NCI-H1048 (cell line): ENCODE measurements around the gene PPIL3.
"Not testable (repeated sequence)": the region's sequence is repeated elsewhere in the genome, so short reads cannot be mapped to it uniquely, and the experiment has no call there.

Experiments
- DNase-seq: peaks from one replicate; lab custom pipeline; 2025; lab: John Stamatoyannopoulos, UW

The PPIL3 gene

DNA sequence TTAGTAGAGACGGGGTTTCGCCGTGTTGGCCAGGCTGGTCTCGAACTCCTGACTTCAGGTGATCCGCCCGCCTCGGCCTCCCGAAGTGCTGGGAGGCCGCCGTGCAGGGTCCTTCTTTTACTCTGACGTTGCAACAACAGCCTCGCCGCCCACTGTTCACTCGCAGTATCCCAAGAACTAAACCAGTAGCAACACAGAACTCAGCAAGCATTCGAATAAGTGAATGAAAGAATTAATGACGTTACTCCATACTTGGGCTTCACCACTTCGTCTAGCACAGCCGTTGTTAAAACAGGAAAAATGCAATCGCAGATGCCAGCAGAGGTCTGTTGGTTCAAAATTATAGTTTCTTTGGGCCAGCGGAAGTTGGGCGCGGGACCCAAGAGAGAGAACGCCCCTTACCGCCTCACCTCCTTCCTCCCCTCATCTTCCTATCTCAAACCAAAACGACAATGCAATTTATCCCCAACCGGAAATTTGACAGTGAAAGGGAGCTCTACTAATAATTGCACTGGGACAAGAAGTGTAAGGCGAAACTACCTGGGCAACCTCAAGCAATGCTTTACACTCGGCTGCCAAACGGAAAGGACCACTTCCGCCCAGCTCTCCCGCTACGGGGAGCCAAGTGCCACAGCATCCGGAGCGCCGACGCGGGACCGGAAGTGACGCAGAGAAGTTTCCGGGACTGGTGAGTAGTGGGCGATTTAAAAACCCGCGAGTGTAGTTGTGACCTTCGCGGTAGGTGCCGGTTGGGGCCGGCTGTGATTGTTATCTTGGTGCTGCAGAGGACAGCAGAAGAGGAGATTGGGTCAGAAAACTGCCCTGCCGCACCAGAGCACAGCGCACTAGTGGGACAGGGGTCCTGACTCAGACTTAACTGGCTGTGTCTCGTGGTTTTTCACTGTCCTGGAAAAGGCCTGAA lies at the start of gene PPIL3, which contains the start of gene NIF3L1:
Gene PPIL3, minus strand, starts transcription at position 374 of the 922 bp plus-strand sequence. CDS start 1,462 bp downstream, outside the sequence.
Gene NIF3L1, plus strand, starts transcription at position 668 of the 922 bp plus-strand sequence. CDS start 2,573 bp downstream, outside the sequence.
- peak; percentile 94 for DNase-seq

DNA sequence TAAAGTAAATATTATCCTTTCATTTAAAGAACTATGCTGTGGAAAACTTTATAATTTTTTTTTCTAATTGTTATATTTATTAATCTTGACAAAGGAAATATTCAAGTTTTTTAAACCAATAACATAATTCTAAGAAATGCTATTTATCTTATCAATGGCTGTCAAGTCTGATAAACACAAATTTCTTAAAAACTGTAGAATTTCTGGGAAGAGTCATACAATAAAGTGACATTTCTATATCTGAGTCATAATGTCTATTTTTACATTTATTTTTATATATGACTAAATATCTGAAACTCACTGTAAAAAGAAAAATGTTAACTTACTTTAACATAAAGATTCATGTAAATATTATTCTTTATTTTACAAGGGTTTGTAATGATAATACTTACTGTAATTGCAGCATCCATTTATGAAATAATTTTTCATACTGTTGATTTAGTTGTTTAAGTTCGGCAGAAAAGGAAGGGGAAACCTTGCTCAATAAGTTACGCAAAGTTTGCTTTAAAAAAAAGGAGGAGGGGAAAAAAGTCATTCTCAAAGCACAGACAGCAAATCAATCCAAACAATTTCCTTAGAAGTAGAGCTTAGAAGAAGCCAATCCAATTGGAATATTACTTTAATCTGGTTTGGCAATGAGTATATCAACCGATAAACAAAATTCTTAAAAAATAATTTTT lies 42.2 kb upstream of the PPIL3 start:
- DNase-seq: no peak

DNA sequence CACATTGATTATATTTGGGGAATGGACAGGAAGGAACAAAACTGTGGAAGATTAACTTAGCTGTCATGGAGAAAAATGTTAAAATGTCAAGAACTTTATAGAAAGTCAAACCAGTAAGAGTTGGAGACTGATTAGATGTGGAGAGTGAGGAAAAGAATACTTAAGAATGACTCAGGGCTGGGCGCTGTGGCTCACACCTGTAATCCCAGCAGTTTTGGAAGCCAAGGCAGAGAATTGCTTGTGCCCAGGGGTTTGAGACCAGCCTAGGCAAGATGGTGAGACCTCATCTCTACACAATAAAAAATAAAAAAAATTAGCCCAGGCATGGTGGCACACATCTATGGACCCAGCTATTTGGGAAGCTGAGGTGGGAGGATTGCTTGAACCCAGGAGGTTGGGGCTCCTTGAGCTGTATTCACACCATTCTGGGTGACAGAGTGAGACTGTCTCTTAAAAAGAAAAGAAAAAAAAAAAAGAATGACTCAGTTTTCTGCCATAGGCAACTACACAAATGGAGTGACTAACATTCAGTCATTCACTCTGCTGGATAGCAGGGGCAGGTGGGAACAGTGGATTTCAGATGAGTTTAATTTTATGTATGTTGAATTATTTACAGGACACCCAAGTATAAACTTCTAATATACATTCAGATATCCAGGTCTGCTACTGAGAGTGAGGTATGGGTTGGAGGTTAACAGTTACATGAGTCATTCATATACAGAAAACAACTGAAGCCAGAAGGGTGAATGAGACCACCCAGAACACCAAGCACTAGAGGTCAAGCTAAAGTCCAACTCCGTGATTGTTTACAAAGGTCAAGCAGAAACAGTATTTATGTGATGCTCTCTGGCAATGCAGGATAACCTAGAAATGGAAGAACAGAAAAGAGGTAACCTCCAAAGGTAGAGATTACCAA lies 40.7 kb upstream of the PPIL3 start:
- DNase-seq: no peak

DNA sequence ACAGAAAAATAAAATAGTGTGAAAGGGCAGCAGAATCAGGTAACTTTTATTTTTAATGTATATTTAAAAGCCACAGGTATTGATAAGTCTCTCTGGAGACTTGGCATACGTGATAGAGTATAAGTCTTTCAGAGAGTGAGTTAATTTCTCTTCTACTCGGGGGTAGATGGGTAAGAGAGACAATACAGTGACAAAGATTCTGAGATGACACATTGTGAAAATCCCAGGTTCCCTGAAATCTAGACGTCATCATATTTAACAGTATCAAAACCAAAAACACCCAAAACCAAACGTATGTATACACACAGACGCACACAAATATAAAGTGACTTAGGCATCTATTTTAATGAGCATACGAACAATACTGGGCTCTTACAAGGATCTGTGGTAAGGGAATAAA lies 33.6 kb upstream of the PPIL3 start:
- no peak for DNase-seq

DNA sequence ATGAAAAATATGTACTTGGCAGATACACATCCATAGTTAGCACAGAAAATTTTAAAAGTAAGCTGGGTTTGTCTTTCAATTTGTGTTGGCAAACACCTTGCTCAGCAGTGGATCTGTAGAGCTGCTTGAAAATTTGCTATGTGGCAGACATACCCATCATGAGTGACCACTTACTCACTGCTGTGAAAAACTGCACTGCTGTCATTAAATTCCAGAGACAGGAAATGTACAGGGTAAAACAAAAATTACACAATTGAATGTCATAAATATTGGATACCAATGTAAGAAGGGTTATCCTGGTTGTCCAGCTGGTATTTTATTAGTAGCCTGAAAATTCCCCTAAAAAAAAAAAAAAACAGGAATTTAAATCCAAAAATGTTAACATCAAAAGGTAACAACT lies 24.8 kb upstream of the PPIL3 start:
- DNase-seq: no peak

DNA sequence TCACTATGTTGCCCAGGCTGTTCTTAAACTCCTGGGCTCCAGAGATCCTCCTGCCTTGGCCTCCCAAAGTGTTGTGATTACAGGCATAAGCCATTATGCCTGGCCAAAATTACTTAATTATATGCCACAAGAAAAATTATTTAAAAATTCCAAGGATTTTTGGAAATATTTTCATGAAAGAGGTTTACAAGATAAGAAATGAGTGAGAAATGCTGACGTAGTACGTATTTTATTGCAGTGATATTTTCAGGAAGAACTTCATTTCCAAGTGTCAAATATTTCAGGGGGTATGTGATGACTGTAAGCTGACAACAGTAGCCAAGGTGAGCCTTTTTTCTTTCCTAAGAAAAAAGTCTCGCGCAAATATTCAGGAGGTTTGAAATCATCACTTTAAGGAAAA lies 21.1 kb upstream of the PPIL3 start:
- no peak for DNase-seq

DNA sequence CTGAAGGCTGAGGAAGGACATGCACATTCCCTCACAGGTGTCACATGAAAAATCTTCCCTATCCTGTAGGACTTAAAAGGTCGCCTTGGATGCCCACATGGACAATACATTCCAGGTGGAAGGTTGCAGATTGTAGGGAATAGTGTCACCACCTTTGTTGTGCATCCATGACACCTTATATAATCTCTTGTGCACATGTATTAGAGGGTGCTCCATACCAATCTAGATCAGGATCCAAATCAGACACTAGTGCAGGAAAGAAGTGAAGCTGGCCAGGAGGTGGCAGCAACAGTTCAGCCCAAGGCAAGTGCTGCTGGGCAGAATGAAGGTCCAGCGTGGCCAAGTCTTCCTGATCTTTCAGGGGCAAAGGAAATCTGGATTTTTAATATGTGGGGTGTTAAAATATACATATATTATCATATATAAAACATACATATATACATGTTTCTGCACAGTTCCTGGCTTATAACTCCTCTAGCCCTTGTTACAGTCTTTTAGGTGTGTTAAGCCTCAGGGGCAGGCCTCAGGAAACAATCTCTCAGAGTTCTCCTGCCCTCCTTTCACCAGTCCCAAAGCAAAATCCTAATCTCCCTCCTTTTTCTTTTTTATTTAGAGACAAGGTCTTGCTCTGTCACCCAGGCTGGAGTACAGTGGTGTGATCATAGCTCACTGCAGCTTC lies 16.9 kb upstream of the PPIL3 start:
- no peak for DNase-seq

DNA sequence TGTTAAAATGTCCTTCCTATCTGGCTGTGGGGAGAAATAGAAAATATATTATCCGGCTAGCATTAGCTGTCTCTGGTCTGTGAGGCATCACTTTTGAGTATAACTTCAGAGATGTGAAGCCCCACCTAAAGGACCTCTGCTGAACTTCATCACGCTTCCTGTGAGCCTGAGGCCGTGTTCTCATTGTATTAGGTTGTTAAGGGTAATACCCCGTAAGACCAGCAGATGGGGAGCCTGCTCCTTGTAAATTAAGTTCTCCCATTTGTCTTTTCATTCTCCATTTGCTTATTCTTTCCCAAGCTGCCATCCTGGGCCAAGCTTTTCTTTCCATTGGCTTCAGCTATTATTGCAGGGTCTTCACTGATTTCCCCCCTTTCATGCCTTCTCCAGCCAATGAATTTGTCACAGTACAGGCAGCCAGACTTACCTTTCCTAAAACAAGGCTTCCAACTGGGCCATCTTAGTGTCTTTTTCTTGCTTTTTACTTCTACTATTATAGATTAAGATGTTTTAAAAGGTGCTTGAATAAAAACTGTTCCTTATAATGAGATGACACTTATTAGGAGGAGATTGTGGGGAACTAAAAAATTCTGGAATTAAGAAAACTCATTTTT lies 12.7 kb upstream of the PPIL3 start:
- peak; percentile 67 for DNase-seq

DNA sequence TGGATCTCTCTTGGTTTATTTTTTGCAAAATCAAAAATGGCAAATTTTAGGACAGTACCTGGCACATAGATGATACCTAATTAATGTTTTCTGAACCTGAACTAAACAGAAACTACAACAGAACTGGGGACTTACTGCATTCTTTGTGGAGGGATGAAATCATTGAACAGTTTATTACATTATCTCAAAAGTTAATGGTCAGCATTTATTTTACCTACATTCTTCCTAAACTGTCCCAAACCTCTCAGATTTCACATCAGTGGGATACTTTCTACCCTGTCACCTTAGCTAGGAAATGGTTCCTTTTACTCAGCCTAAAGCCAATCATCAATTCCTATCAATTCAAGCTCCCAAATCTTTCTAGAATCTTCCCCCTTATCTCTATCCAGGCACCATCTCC lies 10.6 kb upstream of the PPIL3 start:
- no peak for DNase-seq

DNA sequence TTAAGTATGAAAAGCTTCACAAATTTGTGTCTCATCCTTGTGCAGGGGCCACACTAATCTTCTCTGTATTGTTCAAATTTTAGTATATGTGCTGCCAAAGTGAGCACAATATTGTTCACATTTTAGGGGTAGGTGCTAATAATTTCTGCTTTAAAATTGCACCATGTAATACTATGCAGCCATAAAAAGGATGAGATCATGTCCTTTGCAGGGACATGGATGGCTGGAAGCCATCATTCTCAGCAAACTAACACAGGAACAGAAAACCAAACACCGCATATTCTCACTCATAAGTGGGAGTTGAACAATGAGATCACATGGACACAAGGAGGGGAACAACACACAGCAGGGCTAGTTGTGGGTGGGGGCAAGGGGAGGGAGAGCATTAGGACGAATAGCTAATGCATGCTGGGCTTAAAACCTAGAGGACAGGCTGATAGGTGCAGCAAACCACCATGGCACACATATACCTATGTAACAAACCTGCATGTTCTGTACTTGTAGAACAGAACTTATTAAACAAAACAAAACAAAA lies 7.1 kb downstream of the PPIL3 start:
- not testable (repeated sequence) for DNase-seq

DNA sequence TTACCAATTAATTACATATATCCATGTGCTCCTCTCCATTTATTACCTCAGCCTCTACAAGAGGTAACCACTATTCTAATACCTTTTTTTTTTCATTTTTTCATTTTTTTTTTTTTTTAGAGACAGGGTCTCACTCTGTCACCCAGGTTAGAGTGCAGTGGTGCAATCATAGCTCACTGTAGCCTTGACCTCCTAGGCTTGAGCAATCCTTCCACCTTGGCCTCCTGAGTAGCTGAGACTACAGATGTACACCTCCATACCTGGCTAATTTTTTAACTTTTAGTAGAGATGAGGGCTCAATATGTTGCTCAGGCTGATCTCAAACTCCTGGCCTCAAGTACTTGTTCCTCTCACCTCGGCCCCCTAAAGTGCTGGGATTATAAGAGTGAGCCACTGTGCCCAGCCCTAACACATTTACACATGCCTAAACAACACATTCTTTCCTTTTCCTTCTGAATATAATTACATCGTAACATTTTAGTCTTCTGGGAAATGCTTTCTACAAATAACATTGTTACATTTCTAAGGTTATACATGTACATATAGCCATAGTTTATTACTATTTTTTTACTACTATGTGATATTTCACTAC lies 10.5 kb downstream of the PPIL3 start:
- DNase-seq: no peak

DNA sequence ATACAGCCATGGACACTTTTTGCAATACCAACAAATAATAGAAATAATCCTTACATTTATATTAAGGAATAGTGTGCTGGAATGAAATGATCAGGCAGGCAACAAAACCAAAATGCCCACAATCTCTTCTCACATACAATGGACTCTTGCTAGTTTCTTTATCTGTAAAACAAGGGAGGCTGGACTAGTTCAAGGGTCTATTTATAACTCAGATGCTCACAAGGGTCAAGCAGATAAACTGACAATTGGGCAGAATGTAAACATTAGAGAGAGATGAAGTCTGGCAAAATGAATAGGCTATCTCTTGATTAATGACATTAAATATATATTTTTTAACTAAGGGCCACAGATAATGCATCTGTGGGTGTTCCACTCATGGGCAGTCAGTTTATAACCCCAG lies 11.4 kb downstream of the PPIL3 start:
- no peak for DNase-seq

DNA sequence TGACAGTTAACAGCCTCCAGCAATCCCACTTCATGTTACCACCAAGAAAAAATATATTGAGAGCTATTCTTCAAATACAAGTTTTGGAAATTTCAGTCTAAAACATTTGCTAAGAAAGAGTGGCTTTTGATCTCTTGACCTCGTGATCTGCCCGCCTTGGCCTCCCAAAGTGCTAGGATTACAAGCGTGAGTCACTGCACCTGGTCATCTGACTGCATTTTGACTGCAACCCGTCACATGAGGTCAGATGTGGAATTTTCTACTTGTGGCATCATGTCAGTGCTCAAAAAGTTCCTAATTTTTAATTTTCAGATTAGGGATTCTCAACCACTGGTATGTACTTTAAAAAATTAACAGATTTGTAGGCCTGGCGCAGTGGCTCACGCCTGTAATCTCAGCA lies 15.3 kb downstream of the PPIL3 start:
- no peak for DNase-seq

DNA sequence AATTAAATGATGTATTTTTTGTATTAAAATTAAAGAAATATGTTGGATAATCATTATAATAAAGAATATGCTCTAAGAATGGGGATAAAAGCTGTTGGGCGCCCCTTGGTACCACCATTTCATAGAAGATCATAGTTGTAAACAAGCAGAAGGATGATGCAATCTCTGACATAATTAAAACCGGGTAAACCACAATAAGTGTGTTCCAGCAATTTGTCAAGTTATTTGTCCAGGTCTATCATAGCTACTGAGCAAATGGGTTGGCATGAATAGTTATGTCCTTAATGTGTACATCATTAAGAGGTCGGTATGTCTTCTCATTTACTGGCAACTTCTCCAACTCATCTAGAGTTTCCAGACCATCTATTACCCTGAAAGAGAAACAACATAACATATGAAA lies 17.7 kb downstream of the PPIL3 start:
- no peak for DNase-seq

DNA sequence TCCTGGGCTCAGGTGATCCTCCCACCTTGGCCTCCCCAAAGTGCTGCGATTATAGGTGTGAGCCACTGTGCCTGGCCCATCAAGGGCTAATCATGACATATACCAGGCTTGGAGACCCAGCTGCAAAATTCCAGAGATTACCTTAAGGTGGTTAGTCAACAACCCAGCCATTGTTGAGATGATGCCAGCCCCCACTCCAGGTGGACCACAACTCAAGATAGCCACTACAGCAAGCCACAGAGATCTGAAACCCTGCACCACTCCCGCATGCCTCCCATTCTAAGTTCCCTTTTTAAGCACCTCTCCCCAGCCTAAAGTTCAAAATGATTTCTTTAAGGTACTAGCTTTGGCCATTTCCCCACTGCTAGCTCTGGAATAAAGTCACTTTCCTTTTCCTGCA lies 19.9 kb downstream of the PPIL3 start:
- no peak for DNase-seq

DNA sequence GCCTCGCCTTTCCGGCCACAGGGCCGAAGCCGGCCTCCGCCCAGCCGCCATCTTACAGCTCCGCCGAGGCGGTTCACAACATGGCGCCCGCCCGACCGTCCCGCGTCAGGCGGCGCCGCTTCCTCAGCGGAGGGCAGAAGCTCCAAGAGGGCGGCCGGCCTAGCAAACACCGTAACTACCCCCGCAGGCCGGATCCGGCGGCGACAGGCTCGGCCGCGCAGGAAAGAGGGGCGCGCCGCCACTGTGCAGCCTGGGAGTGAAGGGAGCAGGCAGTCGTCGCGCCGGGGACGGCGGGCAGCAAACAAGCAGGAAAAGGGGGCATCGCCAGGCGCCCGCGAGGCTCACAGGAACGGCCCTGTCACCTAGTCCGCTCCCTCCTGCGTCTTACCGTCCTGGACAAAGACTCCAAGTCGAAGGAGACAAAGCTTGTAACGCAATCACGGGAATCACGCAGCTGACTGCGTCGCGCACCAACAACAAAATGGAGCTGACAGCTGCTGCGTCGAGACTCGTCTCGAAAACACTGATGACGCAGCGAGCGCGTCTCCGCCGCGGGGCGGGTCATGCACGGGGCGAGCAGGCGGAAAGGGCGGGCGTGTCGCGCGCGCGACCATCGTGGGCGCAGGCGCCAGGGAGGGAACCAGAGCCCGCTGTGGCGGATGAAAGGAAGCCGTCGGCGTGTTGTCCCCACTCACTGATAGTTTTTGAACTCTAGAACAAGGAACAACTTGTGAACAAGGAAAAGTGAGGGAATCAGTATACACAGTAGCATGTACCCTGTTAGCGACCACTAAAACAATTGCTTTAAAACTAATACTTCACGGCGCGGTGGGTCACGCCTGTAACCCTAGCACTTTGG lies 24.5 kb downstream of the PPIL3 start, which contains the start of gene CLK1:
Gene CLK1, minus strand, starts transcription at position 483 of the 859 bp plus-strand sequence. CDS start 2,796 bp downstream, outside the sequence.
- DNase-seq: peak; percentile 82

DNA sequence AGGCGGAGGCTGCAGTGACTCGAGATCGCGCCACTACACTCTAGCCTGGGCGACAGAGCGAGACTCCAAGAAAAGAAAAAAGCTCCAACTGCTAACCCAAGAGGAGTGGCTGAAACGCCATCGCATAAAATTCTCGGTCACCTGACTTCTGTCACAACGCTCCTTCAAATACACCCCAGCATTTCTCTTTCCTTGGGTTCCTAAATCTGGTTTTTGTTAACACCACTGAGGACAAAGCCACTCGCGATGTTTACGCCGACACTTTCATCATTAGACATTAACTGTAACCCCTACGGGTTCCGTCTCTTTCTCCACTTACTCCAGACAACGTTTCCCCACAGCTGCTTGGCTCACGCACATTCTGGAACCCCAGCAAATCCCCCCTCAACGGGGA lies 25.1 kb downstream of the PPIL3 start:
- no peak for DNase-seq

DNA sequence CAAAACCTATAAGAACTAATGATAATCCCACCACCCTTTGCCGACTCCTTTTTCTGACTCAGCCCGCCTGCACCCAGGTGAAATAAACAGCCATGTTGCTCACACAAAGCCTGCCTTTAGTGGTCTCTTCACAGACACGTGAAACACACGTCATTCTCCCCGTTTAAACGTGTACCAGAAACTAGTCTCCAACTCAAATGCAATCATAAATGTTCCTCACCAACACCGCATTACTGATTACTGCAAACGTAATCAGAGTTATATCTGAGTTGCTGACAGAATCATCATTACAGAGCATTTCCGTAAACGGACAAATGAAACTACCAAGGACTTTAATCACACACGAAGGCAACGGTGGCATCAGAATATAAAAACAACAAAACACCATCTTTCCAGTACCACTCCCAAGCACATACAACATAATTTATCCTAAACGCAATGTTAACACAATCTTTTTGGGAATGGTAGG lies 26.3 kb downstream of the PPIL3 start:
- no peak for DNase-seq

DNA sequence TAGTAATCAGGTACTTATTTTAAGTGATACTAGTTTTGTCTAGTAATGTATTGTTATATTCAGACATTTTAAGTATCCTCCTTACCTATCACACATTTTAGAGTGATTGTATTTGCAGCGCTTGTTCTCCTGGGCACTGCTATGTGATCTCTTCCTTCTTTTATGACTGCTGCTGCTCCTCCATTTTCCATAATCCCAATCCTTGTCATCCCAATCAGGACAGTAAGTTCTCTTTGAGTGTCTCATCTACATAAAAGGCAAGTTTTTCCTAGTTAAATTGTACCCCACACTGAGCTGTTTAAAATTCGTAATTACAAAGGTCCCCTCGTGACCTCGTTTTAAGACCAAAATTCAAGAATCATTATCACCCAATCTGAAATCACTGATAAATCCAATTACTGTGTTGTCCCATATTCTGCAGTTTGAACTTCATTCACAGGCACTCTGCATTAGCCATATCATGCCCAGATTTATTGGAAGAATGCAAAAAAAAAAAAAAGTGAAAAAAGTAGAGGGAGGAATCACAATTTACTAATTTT lies 27.2 kb downstream of the PPIL3 start:
- no peak for DNase-seq
